Activated T-helper 2 cell treated with anti-CD3 and anti-CD28 coated beads, Interferon-gamma antibody, Interleukin-2, Interleukin-4, amounts not matched to agents 10 μg/mL and 5 μg/mL and 100 μg/mL, durations not matched to agents 14 hours and 24 hours and 36 hours (primary cell): ENCODE data around the gene ITGB7. TPM values are rescaled to one million over a fixed set of nuclear protein-coding genes. Genes with fewer than 3 reads are reported as not detected.

Source experiments
- DNase-seq: peaks from one replicate; pipeline ENCODE4 v3.0.0; 2021; ENCODE audit warnings: low spot score
- H3K27ac Mint-ChIP-seq: one replicate; pipeline ENCODE4 v1.8.0; 2021; ENCODE audit warnings: mixed read lengths
- H3K27me3 Mint-ChIP-seq: one replicate; pipeline ENCODE4 v1.8.0; 2021; ENCODE audit warnings: low read depth, mixed read lengths
- H3K36me3 Mint-ChIP-seq: one replicate; pipeline ENCODE4 v1.8.0; 2021; ENCODE audit warnings: low read depth, mixed read lengths
- H3K4me1 Mint-ChIP-seq: one replicate; pipeline ENCODE4 v1.8.0; 2021; ENCODE audit warnings: low read depth, mixed read lengths
- H3K4me3 Mint-ChIP-seq: one replicate; pipeline ENCODE4 v1.8.0; 2021; ENCODE audit warnings: low read depth, mild to moderate bottlenecking, moderate library complexity, mixed read lengths
- H3K9me3 Mint-ChIP-seq: one replicate; pipeline ENCODE4 v1.8.0; 2021; ENCODE audit warnings: mixed read lengths
- intact Hi-C: fragments of 100-400 bp; cut with micrococcal nuclease; formaldehyde crosslinking; loops from one replicate; pipeline ENCODE4 v1.15.1; 2023
- total RNA-seq: library from RNA; stranded (reverse); gene quantifications from 2 replicates; pipeline ENCODE4 v1.2.3, GENCODE V29; 2022

ITGB7 gene
- total RNA-seq, 1 donor from 2014 or later: 208 TPM

- H3K9me3 Mint-ChIP-seq: no peaks in the 10 kb centered on the region
- H3K27ac Mint-ChIP-seq: peak overlapping the region; percentile 30
- H3K36me3 Mint-ChIP-seq: no peaks in the 10 kb centered on the region
- H3K27me3 Mint-ChIP-seq: peaks cover 3% of the 10 kb centered on the region
- intact Hi-C loops: loop anchor here (2.0 kb wide), 1 partner anchor 13 kb away; no protein-coding TSS in a partner anchor
- H3K4me1 Mint-ChIP-seq: peaks cover 34% of the 10 kb centered on the region
- no peak overlapping the region for H3K4me3 Mint-ChIP-seq
- DNase-seq: no peak
Observed at GRCh38 chr12:53235742-53236442, 28.8 kb upstream of the ITGB7 start.

DNA sequence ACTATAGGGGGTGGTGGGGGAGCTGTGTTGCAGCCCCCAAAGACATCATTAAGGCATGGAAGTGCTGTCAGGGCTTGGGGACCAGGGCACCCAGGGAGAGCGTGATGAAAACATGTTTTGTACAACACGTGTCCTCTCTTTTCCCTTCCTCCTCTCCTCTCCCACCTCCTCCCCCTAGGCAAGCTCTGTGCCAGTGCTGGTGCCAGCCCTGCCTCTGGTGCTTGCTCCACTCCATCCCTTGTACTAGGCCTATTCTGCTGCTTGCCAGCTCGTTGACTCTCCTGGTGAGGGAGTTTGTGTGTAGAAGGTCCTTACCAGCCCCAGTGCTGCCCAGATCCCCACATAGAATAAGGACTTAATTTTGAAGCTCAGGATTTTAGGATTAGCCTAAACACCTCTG, 28.1 kb upstream of the ITGB7 start:
- intact Hi-C loops: no loop called here
- no peak overlapping the region for H3K4me3 Mint-ChIP-seq
- no peaks in the 10 kb centered on the region for H3K36me3 Mint-ChIP-seq
- peaks cover 2% of the 10 kb centered on the region for H3K27me3 Mint-ChIP-seq
- no peak overlapping the region for H3K27ac Mint-ChIP-seq
- DNase-seq: no peak
- H3K9me3 Mint-ChIP-seq: no peaks in the 10 kb centered on the region
- H3K4me1 Mint-ChIP-seq: peaks cover 36% of the 10 kb centered on the region

DNA sequence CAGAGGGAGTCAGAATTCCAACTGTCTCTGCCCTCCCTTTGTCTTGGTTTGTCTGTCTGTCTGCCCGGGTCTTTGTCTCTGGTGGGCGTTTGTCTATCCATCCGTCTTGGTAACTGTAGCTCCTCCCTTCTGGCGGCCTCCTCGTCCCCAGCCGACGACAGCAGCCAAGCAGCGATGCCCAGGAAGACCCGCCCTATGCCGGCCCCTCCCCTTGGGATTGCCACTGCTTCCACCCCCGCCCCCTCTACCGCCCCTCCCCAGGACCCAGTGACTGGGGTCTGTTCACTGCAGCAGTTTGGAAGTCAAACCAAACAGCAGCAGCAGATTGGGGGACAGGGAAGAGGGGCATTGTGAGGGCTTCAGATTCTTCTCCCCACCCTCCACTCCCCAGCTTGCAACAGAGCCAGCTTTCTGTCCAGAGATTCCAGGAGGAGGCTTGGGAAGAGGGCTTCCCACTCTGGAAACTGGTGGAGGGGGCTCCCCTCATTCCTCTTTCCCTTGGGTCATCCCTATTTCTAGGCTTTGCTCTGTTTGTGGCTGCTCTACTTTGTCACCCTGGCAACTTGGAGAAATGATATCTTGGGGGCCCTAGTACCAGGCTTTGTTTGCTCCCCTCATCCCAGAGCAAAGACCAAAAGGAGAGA, 27.3 kb upstream of the ITGB7 start:
- Mint-ChIP-seq H3K27ac (no peak overlapping the region), H3K4me1 (peaks cover 36% of the 10 kb centered on the region), H3K36me3 (no peaks in the 10 kb centered on the region), H3K9me3 (no peaks in the 10 kb centered on the region), H3K27me3 (no peaks in the 10 kb centered on the region), H3K4me3 (no peak overlapping the region)
- intact Hi-C loops: no loop called here
- DNase-seq: no peak

GRCh38 chr12:53233671-53234121, 26.6 kb upstream of the ITGB7 start:
- H3K4me3 Mint-ChIP-seq: peak overlapping the region; percentile 38
- intact Hi-C loops: loop anchor here (2.0 kb wide), 1 partner anchor 19 kb away; a partner anchor contains a TSS

DNA sequence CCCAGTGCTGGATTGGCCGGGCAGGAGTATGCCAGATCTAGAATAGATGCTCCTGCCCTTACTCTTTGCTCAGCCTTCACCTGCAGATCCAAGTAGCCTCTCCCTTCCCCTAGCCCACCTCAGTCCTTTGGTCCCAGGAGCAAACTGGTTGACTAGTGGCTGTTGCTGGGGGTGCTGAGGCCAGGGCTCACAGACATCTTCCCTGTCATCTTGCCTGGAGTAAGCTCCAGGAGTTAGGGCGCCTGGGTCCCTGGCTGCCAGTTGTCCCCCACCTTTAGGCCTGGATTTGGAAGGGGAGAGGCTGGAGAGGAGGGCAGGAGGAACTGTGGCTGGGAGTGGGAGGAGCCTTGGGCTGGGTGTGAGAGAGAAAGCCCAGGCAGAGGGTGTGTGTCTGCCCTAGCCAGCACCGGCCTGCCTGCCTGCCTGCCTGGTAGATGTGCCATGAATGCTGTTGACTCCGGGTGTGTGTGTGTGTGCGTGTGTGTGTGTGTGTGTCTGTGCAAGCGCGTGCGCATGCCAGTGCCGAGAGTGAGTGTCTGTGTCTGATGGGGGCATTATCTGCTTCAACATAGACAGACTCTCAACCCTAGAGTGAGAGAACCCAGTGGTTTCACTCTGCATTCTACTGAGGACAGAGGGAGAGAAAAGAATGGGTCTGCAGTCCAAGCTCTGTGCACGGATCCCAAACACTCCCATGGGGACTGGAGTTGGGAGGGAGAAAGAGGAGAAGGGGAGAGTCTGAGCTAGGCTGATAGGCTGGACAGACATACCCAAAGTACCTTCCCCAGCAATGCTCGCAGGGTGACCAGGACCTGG, 25.8 kb upstream of the ITGB7 start:
- H3K4me1 Mint-ChIP-seq: peaks cover 38% of the 10 kb centered on the region
- DNase-seq: no peak
- H3K27me3 Mint-ChIP-seq: no peaks in the 10 kb centered on the region
- peak overlapping the region; percentile 79 for H3K27ac Mint-ChIP-seq
- H3K36me3 Mint-ChIP-seq: no peaks in the 10 kb centered on the region
- H3K9me3 Mint-ChIP-seq: no peaks in the 10 kb centered on the region
- intact Hi-C loops: loop anchor here (1.0 to 2.0 kb wide), 2 partner anchors 12 to 20 kb away; a partner anchor contains a TSS
- peak overlapping the region; percentile 78 for H3K4me3 Mint-ChIP-seq

More at GRCh38 chr12:53233671-53234121, 26.6 kb upstream of the ITGB7 start:
- H3K27ac Mint-ChIP-seq: no peak overlapping the region
- DNase-seq: no peak
- no peaks in the 10 kb centered on the region for H3K9me3 Mint-ChIP-seq
- no peaks in the 10 kb centered on the region for H3K36me3 Mint-ChIP-seq
- H3K4me1 Mint-ChIP-seq: peaks cover 38% of the 10 kb centered on the region
- no peaks in the 10 kb centered on the region for H3K27me3 Mint-ChIP-seq

DNA sequence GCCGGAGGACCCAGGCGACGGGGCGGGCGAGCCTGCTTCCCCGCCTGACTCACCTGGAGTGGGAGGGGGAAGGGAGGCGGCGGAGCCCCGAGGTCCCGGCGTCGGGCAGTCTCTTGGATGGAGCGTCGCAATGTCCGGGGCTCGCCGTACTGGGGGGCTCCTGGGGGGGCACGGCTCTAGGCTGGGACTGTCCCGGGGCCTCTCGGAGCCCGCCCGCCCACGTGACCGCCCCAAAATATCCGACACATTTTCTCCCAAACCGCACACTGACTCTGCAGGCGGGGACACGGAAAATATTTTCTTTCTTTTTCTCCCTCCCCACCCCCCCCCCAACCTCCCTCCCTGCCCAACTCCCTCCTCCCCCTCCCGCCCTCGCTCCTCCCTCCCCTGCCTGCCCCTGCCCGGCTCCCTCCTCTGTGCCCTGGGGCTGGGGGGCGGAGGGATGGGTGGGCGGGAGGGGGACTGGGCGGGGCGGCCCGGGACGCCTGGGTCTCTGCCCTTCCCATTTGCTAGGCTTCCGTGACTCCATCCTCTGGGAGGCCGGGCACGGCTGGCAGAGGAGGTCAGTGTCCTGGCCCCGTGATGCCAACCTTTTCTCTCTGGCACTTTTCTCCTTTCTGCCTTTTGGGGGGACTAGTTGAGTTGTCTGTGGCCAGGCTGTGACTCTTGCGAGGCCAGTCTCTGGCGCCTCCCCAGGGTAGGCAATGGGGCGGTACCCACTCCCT, 25.0 kb upstream of the ITGB7 start, which contains the start of gene RARG:
Gene RARG, minus strand, starts transcription at position 289 of the 725 bp plus-strand sequence. CDS start 4,664 bp downstream, outside the sequence.
- no peaks in the 10 kb centered on the region for H3K9me3 Mint-ChIP-seq
- H3K27ac Mint-ChIP-seq: peak within 1 kb of the TSS; percentile 79
- H3K27me3 Mint-ChIP-seq: no peaks in the 10 kb centered on the region
- H3K4me1 Mint-ChIP-seq: peaks cover 38% of the 10 kb centered on the region
- DNase-seq: peak; percentile 39
- intact Hi-C loops: loop anchor here (1.0 to 2.0 kb wide), 2 partner anchors 11 to 21 kb away; a partner anchor contains a TSS
- peak within 1 kb of the TSS; percentile 78 for H3K4me3 Mint-ChIP-seq
- peaks cover 2% of the 10 kb centered on the region for H3K36me3 Mint-ChIP-seq

GRCh38 chr12:53231671-53231920, 24.5 kb upstream of the ITGB7 start:
- Mint-ChIP-seq H3K4me3 (peak overlapping the region; percentile 57), H3K27ac (no peak overlapping the region), H3K27me3 (no peaks in the 10 kb centered on the region), H3K4me1 (peaks cover 37% of the 10 kb centered on the region), H3K9me3 (no peaks in the 10 kb centered on the region), H3K36me3 (peaks cover 5% of the 10 kb centered on the region)
- no peak for DNase-seq
- intact Hi-C loops: no loop called here

DNA sequence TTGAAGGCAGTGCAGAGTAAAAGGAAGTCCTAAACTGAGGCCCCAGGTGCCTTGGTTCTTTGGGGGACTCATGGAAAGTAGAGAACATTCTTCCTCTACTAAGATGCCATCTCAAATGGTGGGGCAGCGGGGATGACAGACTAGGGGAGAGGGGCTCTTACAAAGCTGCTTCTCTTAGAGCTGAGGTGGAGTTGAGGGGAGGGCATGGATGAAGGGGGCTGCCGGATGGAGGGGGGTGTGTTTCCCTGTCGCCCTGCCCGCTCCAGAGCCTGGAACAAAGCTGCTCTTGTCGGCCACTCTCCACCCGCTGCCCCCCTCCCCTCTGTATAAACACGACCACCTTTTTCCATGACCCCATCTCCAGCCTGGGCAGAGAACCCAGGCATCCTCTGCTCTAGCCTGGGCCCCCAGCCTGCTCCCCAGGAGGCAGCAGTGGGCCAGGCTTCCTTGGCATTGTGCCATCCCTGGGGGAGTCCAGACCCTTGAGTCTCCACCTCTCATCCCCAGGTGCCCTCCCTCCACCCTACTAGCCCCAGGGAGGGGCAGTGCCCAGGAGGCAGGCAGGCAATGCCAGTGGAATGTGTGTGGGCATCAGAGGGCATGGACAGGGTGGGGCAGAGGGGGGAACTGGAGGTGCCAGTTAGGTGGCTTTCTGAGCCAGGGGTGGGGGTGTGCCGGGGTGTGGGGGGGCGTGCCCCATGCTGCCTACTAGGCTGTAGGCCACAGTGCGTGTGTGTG, 23.2 kb upstream of the ITGB7 start:
- Mint-ChIP-seq H3K9me3 (no peaks in the 10 kb centered on the region), H3K36me3 (peaks cover 10% of the 10 kb centered on the region), H3K4me1 (peaks cover 27% of the 10 kb centered on the region), H3K4me3 (no peak overlapping the region), H3K27me3 (no peaks in the 10 kb centered on the region), H3K27ac (no peak overlapping the region)
- no peak for DNase-seq
- intact Hi-C loops: no loop called here

DNA sequence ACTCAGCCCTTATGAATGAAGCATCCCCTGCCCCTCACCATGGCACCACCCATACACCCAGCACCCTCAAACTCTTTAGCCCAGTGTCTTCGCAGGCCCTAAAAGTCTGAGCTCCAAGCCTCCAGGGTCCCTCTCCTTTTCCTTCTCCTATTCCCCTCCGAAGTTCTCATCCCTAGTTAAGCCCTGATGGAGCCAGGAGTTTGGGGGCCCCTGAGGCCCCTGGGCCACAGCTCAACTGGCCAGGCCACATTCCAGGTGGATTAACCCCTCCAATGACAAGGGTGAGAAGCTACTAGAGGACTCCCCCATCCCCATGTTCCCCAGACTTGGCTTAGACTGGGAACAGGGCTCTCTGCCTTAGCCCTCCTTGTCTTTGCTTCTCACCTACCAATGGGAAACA, 22.4 kb upstream of the ITGB7 start:
- Mint-ChIP-seq H3K9me3 (no peaks in the 10 kb centered on the region), H3K27me3 (no peaks in the 10 kb centered on the region), H3K36me3 (peaks cover 15% of the 10 kb centered on the region), H3K4me1 (peaks cover 34% of the 10 kb centered on the region), H3K27ac (no peak overlapping the region), H3K4me3 (no peak overlapping the region)
- intact Hi-C loops: no loop called here
- no peak for DNase-seq

- Mint-ChIP-seq H3K27me3 (no peaks in the 10 kb centered on the region), H3K27ac (no peak overlapping the region), H3K4me1 (peaks cover 39% of the 10 kb centered on the region), H3K36me3 (peaks cover 15% of the 10 kb centered on the region), H3K9me3 (no peaks in the 10 kb centered on the region), H3K4me3 (no peak overlapping the region)
- intact Hi-C loops: no loop called here
- DNase-seq: no peak
Observed at GRCh38 chr12:53227836-53228235, 20.8 kb upstream of the ITGB7 start.

GRCh38 chr12:53227341-53227740, 20.3 kb upstream of the ITGB7 start:
- DNase-seq: no peak
- intact Hi-C loops: no loop called here
- H3K4me1 Mint-ChIP-seq: peaks cover 38% of the 10 kb centered on the region
- H3K9me3 Mint-ChIP-seq: no peaks in the 10 kb centered on the region
- peaks cover 15% of the 10 kb centered on the region for H3K36me3 Mint-ChIP-seq
- H3K4me3 Mint-ChIP-seq: no peak overlapping the region
- no peaks in the 10 kb centered on the region for H3K27me3 Mint-ChIP-seq
- no peak overlapping the region for H3K27ac Mint-ChIP-seq

GRCh38 chr12:53226815-53227214, 19.8 kb upstream of the ITGB7 start:
- Mint-ChIP-seq H3K4me3 (no peak overlapping the region), H3K36me3 (peaks cover 15% of the 10 kb centered on the region), H3K9me3 (no peaks in the 10 kb centered on the region), H3K4me1 (peaks cover 42% of the 10 kb centered on the region), H3K27me3 (no peaks in the 10 kb centered on the region), H3K27ac (peak overlapping the region; percentile 28)
- intact Hi-C loops: no loop called here
- no peak for DNase-seq
